ENCODE data around the gene MEMO1. TPM values are rescaled to one million over a fixed set of nuclear protein-coding genes. Genes with fewer than 3 reads are reported as not detected.
"Not testable (repeated sequence)": the region's sequence is repeated elsewhere in the genome, so short reads cannot be mapped to it uniquely, and the experiment has no call there.

The MEMO1 gene
- total RNA-seq, 1 experiment from 2014 or later, result 31.4 TPM

GRCh38 chr2:31998731-31999383, 12.0 kb downstream of the MEMO1 start:
- DNase-seq (ENCODE audit: low spot score), result no peak

GRCh38 chr2:31997653-31998052, 13.2 kb downstream of the MEMO1 start:
- no peak for DNase-seq (ENCODE audit: low spot score)

DNA sequence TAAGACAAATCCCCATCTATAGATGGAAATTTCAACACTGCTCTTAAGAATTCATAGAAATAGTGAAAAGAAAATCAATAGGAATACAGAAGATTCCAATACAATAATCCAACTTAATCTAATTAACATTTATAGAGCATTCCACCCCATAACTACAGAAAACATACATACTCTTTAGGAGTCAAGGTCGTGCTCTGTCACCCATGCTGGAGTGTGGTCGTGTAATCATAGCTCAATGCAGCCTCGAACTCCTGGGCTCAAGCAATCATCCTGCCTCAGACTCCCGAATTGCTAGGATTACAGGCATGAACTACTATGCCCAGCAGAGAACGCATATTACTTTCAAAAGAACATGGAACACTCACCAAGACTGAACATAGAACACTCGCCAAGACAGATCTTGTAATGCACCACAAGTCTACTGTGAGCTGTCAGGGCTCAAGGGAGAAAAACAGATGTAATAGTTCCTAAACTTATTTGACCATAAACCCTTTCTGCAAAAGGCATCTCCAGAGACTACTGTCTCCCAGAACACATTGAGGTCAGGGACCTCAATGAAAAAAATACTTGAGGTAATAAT, 14.1 kb downstream of the MEMO1 start:
- no peak for DNase-seq (ENCODE audit: low spot score)

DNA sequence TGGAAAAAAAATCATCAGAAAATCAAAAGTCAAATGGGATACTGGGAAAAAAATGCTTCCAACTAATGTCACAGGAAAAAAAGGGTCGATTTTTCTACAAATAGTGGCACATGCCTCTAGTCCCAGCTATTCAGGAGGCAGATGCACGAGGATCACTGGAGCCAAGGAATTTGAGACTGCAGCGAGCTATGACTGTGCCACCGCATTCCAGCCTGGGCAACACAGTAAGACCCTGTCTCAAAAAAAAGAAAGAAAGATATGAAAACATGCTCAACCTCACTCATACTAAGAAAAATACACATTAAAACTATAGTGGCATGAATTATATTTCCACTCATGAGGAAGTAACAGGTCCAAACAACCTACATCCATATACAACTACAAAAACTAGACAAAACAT, 17.9 kb downstream of the MEMO1 start:
- no peak for DNase-seq (ENCODE audit: low spot score)

- DNase-seq (ENCODE audit: low spot score), result no peak
Observed at GRCh38 chr2:31992025-31992579, 18.7 kb downstream of the MEMO1 start.

- no peak for DNase-seq (ENCODE audit: low spot score)
Observed at GRCh38 chr2:31989946-31990345, 20.9 kb downstream of the MEMO1 start.

- DNase-seq (ENCODE audit: low spot score), result no peak
Observed at GRCh38 chr2:31987454-31988220, 23.2 kb downstream of the MEMO1 start.

GRCh38 chr2:31986906-31987305, 23.9 kb downstream of the MEMO1 start:
- no peak for DNase-seq (ENCODE audit: low spot score)

DNA sequence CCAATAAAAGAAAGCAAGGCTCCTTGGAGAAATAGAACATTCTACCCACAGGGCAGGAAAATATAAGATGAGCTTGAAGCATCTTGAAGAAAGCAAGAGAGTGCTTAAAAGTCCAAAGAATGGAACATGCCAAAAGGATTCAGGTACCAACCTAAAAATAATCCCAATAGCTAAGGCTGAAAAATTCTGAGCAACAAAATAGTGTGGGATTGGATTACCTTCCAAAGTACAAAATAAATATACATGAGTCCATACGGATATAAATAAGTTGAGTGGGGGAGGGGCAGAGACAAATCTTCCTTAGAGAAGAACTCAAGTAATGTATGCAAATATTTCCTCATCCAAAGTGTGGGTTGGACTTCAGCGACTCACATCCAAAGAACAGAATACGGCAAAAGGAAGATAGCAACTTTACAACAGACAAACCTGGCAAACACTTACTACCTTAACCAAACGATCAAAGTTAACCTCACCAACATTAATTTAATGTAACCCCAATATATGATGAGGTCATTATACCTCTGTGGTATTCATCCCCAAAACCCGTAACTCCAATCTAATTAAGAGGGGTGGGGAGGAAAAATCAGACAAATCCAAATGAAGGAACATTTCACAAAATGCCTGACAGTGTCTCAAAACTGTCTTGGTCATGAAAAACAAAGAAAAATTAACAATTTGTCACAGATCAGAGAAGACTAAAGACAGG, 26.9 kb downstream of the MEMO1 start:
- no peak for DNase-seq (ENCODE audit: low spot score)

- no peak for DNase-seq (ENCODE audit: low spot score)
Observed at GRCh38 chr2:31980674-31981356, 30.0 kb downstream of the MEMO1 start.

GRCh38 chr2:31979956-31980355, 30.9 kb downstream of the MEMO1 start:
- no peak for DNase-seq (ENCODE audit: low spot score)

- no peak for DNase-seq (ENCODE audit: low spot score)
Observed at GRCh38 chr2:31979018-31979417, 31.8 kb downstream of the MEMO1 start.

DNA sequence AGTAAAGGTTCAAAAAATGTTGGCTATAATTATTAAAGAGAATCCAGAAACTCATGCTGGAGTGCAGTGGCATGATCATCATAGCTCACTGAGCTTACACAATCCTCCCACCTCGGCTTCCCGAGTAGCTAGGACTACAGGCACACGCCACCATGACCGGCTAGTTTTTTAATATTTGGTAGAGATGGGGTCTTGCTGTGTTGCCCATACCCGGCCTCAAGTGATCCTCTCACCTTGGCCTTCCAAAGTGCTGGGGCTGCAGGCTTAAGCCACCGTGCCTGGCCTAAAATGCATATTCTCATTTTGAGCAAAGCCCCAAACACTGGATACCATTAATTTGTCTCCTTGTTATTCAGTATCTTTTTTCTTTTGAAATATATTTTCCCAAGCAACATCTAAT, 32.4 kb downstream of the MEMO1 start:
- no peak for DNase-seq (ENCODE audit: low spot score)

DNA sequence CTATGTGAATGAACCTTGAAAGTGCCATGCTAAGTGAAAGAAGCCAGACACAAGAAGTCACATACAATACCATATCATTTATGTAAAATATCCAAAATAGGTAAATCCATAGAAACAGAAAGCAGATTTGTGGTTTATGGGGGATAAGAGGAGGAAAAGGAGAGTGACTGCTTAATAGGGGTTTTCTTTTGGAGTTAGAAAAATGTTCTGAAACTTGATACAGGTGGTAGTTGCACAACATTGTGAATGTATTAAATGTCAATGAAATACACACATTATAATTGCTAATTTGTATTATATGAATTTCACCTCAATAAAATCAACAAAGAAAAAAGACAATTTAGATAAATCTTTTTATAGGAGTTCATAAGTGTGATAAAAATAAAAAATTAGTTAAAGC, 37.1 kb downstream of the MEMO1 start:
- DNase-seq (ENCODE audit: low spot score), result no peak

- DNase-seq (ENCODE audit: low spot score), result no peak
Observed at GRCh38 chr2:31972059-31972458, 38.7 kb downstream of the MEMO1 start.

GRCh38 chr2:31969178-31969577, 41.6 kb downstream of the MEMO1 start:
- no peak for DNase-seq (ENCODE audit: low spot score)

DNA sequence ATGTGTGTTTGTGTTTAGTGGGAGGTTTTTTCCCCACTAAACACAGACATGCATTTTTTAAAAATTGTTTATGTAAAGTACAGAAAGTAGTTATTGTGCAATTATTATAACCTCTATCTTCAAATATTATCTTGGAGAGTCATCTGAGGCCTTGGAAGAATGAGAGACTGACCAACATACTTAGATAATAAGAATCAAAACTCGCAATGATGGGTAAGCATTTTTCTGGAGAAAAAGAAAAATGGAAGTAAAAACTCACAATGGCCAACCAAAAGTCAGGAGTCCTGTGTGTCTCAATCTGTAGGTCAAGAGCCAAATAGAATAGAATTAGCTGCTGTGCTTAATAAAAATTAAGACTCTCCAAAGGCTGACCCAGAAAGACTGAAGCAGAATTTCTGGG, 43.0 kb downstream of the MEMO1 start:
- DNase-seq (ENCODE audit: low spot score), result no peak

DNA sequence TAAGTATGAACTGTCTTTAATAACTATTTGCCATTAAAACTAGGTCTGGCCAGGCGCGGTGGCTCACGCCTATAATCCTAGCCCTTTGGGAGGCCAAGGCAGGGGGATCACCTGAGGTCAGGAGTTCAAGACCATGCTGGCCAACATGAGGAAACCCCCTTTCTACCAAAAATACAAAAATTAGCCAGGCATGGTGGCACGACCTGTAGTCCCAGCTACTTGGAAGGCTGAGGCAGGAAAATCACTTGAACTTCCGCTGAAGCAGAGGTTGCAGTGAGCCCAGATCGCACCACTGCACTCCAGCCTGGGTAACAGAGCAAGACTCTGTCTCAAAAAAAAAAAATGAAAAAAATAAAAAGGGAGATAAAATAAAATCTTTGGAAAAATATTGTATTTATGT, 44.4 kb downstream of the MEMO1 start:
- DNase-seq (ENCODE audit: low spot score), result not testable (repeated sequence)

- no peak for DNase-seq (ENCODE audit: low spot score)
Observed at GRCh38 chr2:31965094-31965493, 45.7 kb downstream of the MEMO1 start.

GRCh38 chr2:31962757-31963361, 47.9 kb downstream of the MEMO1 start:
- no peak for DNase-seq (ENCODE audit: low spot score)

DNA sequence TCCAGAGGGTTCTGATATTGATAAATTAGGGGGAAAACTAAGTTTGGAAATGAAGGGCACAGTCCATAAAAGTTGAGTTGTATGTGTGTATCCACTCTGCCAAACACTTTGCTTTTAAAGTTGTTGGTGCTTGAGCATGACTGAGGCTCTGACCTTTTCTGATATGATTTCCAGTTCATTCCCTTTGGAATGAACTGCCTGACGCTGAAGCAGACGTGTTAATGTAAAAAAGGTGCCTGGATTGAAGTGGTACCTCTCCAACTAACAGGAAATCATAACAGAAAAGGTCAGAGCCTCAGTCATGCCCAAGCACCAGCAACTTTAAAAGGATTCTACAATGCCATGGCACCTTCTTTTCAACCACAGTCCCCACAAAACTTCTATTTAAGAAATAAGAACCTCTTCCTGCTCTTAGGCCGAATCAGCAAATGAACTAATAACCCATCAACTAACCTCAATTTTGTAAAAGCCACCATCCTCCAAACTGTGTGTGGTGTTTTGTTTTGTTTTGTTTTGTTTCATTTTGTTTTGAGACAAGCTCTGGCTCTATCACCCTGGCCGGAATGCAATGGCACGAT, 52.6 kb downstream of the MEMO1 start:
- DNase-seq (ENCODE audit: low spot score), result no peak

Measured in H4 (cell line).